ENCODE results near the gene BSG.

- TF ChIP-seq CTCF (IDR thresholded peaks at IDR 0.05): no peak
- TF ChIP-seq POLR2AphosphoS5 (IDR thresholded peaks at IDR 0.05; ENCODE audit: low read depth, low read length): no peak
- no peak for TF ChIP-seq SIN3A (IDR thresholded peaks at IDR 0.05; ENCODE audit: borderline replicate concordance, insufficient read depth, low read depth, low read length)
These were observed 47.4 kb upstream of the BSG start for GRCh38 chr19:525029-525428.
